GM12874 (cell line): Measurements from ENCODE around the gene ANKH.

Experiments used
- CTCF ChIP-seq: IDR thresholded peaks from 2 replicates; pipeline ENCODE4 v1.5.1; 2011; ENCODE audit warnings: low read depth, mild to moderate bottlenecking, control low read depth, low read length, moderate library complexity; ENCODE audit not compliant: insufficient read depth

The ANKH gene

GRCh38 chr5:14767735-14768507 is 103.7 kb downstream of the ANKH start:
- no peak for TF ChIP-seq CTCF

- no peak for TF ChIP-seq CTCF
Measured at GRCh38 chr5:14767053-14767452, 104.5 kb downstream of the ANKH start.

GRCh38 chr5:14766584-14766983 is 105.0 kb downstream of the ANKH start:
- TF ChIP-seq CTCF, result no peak

GRCh38 chr5:14765587-14765986 is 106.0 kb downstream of the ANKH start:
- no peak for TF ChIP-seq CTCF

GRCh38 chr5:14762549-14763216 is 108.9 kb downstream of the ANKH start:
- no peak for TF ChIP-seq CTCF

GRCh38 chr5:14760548-14761002 is 111.0 kb downstream of the ANKH start:
- no peak for TF ChIP-seq CTCF

GRCh38 chr5:14759744-14760547 is 111.6 kb downstream of the ANKH start:
- TF ChIP-seq CTCF, result no peak
